Measurements from ENCODE around the gene RIC1.
"Not testable (repeated sequence)": the region's sequence is repeated elsewhere in the genome, so short reads cannot be mapped to it uniquely, and the experiment has no call there.

The RIC1 gene

DNA sequence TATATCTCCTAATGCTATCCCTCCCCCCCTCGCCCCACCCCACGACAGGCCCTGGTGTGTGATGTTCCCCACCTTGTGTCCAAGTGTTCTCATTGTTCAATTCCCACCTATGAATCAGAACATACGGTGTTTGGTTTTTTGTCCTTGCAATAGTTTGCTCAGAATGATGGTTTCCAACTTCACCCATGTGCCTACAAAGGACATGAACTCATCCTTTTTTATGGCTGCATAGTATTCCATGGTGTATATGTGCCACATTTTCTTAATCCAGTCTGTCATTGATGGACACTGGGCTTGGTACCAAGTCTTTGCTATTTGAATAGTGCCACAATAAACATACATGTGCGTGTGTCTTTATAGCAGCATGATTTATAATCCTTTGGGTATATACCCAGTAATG, 93.8 kb downstream of the RIC1 start:
- not testable (repeated sequence) for DNase-seq (ENCODE audit: low read depth)

DNA sequence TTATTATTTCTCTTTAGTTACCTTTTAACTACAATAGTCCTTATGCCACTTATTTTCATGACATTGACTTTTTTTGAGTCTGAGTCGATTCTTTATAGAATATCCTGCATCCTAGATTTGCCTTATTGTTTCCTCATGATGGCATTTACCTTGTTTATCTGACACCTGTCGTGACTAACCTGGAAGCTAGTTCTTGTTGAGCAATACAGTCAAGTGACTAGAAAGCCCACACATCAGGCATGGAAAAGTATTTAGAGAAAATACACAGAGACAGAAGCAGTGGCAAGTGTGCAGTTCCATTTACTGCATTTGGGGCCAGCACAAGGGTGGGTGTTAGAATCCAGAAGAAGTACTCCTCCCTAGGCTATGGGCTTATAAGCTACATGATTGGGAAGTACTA, 106.2 kb downstream of the RIC1 start:
- no peak for DNase-seq (ENCODE audit: low read depth)

DNA sequence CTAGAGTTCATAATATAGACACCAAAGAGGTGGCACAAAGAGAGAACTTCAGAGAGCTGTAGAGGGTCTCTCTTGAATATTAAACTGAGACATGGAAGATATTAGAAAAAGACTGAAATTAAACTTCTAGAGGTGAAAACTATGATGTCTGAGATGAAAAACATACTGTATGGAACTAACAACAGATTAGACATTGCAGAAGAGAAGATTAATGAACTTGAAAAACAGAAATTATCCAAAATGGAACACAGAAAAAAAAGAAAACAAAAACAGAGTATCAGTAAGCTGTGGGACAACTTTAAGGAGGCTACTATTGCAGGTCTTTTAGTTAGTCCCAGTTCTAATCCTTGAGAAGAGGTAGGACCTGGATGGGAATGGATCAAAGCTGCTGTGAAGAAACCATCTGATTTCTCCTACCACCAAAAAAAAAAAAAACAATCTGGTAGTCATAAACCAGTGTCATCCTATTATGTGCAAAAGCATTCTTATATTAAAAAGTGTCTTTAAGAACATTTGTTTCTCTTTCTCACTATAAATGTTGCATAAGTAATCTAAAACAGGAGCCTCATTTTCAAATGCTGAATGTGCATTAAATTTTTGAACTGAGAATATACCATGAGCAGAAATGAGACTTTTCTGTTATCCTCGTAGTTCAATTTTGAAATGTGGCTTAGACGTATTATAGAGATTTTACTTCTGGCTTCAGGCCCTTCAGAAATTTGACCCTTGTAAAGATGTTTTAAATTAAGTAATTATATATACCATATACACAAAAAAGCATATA, 107.8 kb downstream of the RIC1 start:
- DNase-seq (ENCODE audit: low read depth), result no peak

DNA sequence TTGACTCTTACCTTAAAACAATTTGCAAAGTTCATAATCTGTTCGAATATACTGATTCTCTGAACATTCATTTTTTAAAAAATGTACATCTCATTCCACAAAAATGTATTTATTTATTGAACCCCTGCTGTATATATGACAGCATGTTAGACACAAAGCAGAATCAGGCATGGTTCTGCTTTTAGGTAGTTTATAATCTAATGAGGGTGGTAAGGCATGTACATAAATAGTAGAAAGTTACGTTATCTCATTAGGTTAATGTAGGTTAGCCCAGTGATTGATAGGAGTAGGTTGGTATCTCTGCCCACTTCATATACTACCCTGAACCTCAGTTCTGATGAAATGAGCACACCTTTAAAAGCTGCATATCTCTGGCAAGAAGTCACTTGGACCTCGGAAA, 114.2 kb downstream of the RIC1 start:
- no peak for DNase-seq (ENCODE audit: low read depth)

DNA sequence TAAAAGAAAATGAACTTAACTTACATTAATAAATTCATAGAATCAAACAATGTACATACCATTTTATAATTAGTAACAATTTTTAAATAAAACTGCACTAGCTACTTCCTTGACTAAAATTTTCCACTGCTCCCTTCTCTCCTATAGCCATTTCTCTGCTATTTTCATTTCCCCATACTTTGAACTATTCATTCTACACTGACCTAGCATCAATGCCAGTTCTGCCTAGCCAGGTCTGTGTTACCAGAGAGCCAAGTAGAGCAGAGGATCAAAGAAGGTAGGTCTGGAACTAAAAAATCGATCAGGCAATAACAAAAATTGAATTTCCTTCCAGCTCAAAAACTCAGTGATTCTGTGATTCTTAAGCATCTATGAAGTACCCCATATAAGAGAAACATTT, 119.5 kb downstream of the RIC1 start:
- no peak for DNase-seq (ENCODE audit: low read depth)

DNA sequence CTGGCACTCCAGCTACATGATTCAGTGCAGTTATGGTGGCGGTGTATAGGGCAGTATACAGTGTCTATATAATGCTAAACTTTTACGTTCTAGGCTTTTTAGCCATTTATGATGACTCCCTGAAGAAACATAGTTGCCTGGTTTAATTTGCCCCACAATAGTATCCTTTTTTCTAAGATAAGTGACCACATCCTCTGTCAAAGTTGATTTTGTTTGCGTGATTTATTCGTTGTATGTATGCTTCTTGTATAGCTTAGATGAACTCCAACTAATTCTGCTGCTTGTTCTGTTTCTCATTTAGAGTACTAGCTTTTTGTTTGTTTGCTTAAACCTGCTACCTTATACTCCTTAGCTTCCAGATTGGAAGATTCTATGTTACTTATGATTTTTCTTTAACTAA, 120.4 kb downstream of the RIC1 start:
- no peak for DNase-seq (ENCODE audit: low read depth)

DNA sequence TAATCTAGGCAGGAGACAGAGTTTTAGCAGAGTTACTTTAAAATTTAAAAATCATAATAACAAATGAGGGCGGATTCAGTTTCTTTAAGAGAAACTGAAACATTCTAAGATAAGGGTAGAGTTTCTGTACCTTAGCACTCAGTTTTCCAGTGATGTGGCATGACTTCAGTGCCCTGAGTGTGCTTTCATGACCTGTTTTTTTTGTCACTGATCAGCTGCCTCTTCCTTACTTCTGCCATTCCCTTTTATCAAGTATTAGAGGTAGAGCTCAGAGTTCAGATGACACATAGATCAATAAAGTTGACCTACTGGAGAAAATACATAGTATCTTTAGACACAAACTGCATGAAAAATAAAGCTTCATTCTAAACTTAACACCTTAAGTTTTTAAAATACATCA, 121.7 kb downstream of the RIC1 start:
- no peak for DNase-seq (ENCODE audit: low read depth)

DNA sequence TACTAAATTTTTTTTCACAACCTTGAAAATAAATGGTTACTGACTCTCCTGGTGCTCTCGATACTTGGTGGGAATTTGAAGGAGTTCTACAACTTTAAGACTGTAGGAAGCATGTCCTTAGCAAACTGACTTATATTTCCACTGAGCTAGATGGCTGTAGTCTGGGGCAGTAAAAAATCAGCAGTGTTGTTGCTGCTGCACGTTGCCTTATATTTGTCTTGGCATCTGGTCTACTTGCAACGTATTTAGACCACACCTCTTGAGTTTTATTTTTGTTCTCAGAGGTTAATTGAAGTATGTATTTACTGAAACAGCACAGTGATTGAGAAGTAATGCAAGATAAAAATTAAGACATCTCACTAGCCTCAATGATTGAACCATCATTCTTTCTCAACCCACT, 127.7 kb downstream of the RIC1 start:
- no peak for DNase-seq (ENCODE audit: low read depth)

DNA sequence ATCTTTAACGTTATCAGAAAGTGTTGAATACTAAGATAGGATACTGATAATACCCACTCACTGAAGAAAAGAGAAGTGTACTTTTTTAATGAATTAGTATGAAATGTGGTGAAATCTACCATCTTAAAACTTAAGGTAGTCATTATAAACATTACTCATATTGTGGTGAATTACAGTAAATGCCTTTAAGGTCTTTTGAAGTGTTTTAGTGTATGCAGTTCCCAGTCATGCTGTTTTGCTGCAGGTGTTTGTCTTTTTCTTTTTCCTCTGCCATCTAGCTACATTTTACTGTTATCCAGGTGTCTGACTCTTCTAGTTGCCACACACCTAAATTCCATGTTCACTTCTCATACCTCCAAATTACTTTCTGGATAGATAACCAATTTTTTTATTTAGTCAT, 131.4 kb downstream of the RIC1 start:
- no peak for DNase-seq (ENCODE audit: low read depth)

DNA sequence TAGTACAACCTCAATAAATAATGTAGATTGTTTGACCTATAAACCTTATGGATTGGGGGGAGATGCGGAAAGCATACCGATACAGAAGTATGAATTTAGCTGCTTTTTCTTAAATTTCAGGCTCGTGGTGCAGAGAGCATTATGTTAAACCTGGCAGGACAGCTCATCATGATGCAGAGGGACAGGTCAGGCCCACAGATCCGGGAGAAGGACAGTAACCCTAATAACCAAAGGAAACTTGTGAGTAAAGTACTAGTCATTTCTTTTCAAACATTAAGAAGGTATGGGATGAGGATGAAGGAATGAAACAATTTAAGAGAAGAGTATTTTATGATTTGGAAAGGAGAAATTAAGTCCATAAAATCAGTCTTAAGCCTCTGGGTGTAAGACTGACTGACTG, 133.5 kb downstream of the RIC1 start:
- DNase-seq (ENCODE audit: low read depth), result no peak

DNA sequence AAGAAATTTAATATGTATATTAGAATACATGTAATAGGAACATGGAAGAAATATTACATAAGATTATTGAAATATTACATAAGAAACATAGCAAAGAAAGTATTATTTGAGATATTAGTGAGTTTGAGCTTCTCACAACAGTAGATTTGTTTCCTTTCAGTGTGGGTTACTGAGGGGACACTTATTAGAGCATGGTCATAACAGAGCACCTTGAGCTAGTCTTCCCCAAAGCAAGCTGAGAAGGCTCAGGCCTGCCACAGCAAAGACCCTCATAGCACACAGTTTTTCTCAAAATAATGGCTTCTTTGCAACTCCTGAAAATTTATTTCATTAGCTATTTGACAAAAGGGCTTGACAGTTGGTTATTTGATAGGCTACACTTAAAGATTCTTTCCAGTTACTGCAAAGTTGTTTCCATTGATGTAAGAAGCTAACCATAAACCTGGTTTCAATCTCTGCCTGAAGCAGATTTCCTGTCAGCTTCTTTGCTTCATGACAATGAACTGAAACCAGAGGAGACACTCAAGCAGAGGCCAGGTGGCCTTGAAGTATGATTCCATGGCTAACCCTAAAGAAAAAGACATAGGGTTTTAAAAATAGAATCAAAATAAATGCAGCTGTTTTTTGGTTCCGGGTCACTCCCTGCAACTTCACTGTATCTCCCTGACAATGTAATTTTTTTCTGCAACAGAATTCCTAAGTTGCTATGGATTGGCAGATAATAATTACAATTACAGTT, 135.4 kb downstream of the RIC1 start:
- DNase-seq (ENCODE audit: low read depth), result no peak

DNA sequence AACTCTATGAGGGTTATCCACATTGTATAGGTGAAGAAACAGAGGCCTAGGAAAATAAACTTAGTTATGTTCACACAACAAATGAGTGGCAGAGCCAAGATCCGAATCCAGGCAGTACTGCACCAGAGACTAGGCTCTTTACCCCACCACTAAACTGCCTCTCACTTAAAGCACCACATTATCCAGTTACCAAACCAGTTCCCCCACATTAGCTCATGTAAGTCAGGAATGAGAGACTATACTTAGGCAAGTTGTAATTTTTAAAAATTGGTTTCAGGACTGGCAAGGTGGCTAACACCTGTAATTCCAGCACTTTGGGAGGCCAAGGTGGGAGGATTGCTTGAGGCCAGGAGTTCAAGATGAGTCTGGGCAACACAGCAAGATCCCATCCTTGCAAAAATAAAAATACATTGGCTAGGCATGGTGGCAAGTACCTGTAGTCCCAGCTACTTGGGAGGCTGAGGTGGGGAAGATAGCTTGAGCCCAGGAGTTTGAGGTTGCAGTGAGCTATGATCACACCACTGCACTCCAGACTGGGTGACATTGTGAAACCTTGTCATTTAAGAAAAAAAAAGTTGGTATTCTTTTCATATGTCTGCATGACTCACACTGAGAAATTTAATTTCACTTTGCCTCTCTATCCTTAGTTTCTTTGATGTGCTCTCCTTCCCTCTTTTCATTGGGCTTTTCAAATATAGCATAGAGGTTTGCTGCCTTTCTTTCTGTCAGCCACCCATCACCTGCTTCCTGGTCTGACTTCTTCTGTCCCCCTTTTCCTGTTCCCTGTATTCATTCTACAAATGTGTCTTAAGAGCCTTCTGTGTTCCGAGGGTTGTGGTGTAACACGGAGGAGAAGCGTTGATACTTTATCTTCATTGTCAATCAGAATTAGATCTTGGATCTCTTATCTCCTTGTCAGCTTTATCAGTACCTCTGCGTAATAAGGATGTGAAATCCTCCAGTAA, 139.3 kb downstream of the RIC1 start:
- no peak for DNase-seq (ENCODE audit: low read depth)

DNA sequence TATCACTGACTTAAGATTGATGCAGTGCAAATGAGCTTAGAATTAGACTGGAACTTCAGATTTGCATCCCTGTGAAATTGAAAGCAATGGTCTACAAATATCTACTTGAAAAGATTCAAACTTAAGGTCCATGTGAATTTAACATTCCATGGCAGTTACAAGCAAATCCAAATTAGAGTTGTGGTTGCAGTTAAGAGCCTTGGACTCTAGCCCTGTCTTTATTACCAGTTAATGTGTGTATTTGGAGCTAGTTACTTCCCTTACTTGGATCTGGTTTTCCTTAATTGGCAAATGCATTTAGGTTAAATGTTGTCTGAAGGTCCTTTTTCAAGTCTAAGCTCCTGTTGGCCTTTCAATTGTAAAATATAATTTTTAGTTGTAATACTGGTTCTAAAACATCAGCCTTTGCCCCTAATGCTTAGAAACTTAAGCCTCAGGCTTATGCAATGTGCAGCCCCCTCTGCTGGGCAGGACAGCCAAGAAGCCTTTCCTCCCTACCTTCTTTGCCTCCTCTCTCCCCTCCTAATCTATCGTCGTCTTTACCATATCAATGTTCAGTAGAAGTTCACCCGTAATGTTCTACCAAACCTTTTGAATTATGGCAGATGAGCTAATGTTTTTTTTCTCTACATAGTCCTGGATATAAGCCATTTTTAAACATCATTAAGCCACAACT, 144.6 kb downstream of the RIC1 start:
- DNase-seq (ENCODE audit: low read depth), result no peak

DNA sequence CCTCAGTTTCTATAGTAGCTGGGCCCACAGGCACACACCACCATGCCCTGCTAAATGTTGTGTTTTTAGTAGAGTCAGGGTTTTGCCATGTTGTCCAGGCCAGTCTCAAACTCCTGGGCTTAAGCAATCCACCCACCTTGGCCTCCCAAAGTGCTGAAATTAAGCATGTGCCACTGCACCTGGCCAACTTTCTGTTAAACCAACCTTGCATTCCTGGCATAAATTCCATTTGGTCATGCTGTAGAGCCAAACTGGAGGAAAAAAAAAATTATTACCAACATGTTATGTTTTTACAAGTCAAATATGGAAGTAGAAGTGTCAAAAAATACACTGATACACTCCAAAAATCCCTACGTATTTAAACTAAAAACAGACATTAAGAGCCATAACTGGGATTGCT, 149.9 kb downstream of the RIC1 start:
- no peak for DNase-seq (ENCODE audit: low read depth)

DNA sequence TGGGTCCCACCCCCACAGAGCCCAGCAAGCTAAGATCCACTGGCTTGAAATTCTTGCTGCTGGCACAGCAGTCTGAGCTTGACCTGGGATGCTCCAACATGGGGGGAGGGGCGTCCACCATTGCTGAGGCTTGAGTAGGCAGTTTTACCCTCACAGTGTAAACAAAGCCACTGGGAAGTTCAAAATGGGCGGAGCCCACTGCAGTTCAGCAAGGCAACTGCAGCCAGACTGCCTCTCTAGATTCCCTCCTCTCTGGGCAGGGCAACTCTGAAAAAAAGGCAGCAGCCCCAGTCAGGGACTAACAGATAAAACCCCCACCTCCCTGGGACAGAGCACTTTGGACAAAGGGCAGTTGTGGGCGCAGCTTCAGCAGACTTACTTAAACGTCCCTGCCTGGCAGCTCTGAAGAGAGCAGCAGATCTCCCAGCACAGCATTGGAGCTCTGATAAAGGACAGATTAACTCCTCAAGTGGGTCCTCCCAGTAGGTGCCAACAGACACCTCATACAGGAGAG, 150.9 kb downstream of the RIC1 start:
- not testable (repeated sequence) for DNase-seq (ENCODE audit: low read depth)

DNA sequence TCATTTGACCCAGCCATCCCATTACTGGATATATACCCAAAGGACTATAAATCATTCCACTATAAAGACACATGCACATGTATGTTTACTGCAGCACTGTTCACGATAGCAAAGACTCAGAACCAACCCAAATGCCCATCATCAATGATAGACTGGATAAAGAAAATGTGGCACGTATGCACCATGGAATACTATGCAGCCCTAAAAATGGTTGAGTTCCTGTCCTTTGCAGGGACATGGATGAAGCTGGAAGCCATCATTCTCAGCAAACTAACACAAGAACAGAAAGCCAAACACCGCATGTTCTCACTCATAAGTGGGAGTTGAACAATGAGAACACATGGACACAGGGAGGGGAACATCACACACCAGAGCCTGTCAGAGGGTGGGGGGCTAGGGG, 154.5 kb downstream of the RIC1 start:
- not testable (repeated sequence) for DNase-seq (ENCODE audit: low read depth)

DNA sequence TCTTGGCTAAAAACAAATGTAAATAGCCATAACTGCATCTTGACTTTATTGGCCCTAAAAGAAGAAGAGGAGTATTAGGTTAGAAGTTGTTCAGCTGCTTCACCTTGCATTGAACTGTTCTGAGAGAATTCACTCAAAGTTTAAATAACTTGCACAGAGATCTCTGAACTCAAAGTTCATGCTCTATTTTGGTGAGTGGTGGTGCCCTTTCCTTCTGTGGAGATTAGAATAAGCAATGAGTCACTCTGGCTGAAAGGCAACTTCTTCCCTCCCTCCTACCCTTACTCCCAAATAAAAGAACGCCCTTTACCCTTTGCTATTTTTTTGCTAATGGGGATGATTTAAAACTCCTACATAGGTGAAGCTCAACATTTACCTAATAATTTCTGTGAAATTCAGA, 155.1 kb downstream of the RIC1 start:
- DNase-seq (ENCODE audit: low read depth), result no peak

DNA sequence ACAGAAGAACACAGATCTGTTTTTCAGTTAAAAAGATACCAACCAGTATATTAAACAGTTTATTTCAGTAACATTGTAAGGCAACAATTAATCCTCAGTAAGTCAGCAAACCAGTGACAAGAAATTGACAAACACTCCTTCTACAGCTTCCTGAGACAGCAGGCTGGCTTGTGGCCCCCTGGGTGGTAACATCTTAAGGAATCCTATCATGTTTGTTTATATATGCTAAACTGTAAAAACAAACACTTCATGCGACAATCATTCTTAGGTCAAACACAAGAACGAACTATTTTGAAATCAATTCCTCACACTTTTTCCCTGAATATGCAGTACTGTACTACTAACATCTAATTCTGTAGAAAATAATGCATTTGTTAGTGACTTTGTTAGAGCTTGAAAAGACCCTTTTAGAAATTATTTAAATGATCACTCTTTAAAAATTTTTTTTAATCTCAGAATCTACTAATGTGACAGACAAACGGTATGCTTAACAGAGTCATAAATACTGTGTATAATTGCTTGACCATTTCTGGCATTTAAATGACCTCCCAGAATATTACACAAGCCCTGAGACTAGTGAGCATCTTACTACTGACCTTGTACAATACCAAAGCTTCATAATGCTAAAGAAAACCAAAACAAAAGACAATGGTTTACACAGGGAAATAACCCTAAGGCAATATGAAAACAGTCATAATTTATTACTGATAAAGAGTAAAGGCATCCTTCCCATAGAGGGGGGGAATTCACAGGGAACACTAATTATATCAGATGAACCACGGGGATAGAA, 155.8 kb downstream of the RIC1 start:
- DNase-seq (ENCODE audit: low read depth), result no peak

DNA sequence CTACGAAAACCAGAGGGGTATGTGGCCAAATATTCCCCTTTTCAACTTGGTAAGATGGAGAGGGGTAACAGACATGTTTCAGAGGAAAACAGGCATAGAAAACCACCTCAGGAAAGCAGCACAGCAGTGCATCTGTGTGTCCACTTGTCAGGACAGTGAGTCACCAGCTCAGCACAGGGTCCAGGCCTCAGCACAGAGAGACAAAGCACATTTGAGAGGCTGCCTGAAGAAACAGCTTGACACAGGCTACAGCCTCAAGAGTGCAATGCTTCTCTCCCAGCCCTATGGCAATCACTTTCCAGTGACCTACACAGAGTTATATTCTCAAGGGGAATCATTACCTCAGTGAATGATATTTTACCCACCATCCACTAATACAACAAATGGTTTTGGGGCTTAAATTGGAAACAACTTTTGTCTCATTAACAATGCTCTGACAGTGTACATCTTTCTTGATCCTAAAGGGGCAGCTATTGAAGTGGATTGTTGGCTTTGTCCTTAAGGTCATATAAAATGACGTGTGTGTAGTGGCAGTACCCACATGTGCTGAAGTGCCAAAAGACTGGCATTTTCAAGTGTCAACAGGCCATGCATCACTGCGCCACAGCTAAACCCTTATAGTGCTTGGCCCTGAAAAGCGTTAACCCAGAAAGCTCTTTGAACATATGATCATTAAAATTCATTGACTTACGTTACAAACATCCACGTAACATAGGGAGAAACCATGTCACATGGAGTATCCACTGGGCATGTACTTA, 157.6 kb downstream of the RIC1 start:
- no peak for DNase-seq (ENCODE audit: low read depth)

DNA sequence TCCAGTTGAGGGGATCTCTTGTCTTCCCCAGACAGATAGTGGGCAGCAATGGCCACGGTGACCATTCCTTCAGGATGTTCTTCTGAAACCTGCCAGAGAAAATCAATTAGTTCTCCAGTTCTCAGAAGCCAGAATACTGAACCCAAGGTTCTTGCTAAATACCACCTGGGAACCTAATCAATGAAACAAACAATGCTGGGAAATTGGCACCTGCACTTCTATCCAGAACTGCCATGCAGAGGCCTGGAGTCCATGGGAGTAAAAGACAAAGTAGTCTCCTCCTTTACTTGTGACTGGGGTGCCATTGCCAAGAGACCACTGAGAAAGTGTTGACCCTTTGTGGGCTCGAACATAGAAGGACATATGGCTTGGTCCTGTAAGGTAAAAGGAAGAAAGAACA, 158.3 kb downstream of the RIC1 start:
- no peak for DNase-seq (ENCODE audit: low read depth)
